ENCODE results near the gene NMUR1.

NMUR1 gene

GRCh38 chr2:231483398-231484329, 46.6 kb downstream of the NMUR1 start:
- peak; percentile 39 for DNase-seq

- DNase-seq, result peak; percentile 79
These were observed 47.3 kb downstream of the NMUR1 start for GRCh38 chr2:231482806-231483391.

GRCh38 chr2:231480781-231481180, 49.5 kb downstream of the NMUR1 start:
- no peak for DNase-seq

- no peak for DNase-seq
These were observed 50.8 kb downstream of the NMUR1 start for GRCh38 chr2:231479455-231479854.

- DNase-seq, result no peak
These were observed 53.3 kb downstream of the NMUR1 start for GRCh38 chr2:231476920-231477319.

- no peak for DNase-seq
These were observed 54.3 kb downstream of the NMUR1 start for GRCh38 chr2:231475965-231476364.
